ENCODE data around the gene HLA-DPA1. TPM values are rescaled to one million over a fixed set of nuclear protein-coding genes. Genes with fewer than 3 reads are reported as not detected.

HLA-DPA1 gene
- total and polyA plus RNA-seq, 2 donors (not counting 1 experiment from before 2014, with no cell fraction given): 702 to 2,256 TPM

DNA sequence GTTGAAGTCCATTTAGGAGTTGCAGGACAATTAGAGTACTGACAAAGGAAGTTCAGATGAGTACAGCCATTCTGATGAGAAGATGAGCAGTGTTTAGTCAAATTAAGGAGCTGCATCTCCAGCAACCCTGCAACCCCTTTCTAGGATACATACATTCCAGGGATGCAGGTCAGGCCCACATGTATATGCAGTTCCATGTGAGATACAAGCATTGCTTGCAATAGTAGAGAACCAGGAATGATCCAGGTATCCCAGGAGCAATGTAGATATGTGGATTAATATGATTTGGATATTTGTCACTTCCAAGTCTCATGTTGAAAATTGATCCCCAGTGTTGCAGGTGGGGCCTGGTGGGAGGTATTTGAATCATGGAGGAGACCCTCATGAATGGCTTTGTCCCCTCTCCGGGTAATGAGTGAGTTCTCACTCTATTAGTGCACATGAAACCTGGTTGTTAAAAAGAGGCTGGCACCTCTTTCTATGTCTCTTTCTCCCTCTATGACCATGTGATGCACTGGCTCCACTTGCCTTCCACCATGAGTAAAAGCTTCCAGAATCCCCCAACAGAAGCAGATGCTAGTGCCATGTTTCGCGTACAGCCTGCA lies 6.4 kb downstream of the HLA-DPA1 start:
- Mint-ChIP-seq H3K9me3 (ENCODE audit: insufficient read depth) (peaks cover 1% of the 10 kb centered on the region), H3K27ac (peak overlapping the region; percentile 54), H3K27me3 (no peaks in the 10 kb centered on the region), H3K4me1 (peaks cover 70% of the 10 kb centered on the region), H3K4me3 (no peak overlapping the region)
- no peak overlapping the region for H3K4me2 ChIP-seq (replicated peaks; ENCODE audit: low read depth, low read length, poor library complexity, severe bottlenecking)
- H3K9ac ChIP-seq (ENCODE audit: low read length): no peak overlapping the region
- no peak overlapping the region for H2AFZ ChIP-seq (ENCODE audit: insufficient read depth, low read depth, low read length, poor library complexity, severe bottlenecking)
- ATAC-seq (ENCODE audit: low read depth) (no peak), DNase-seq (no peak)
- H3K79me2 ChIP-seq (ENCODE audit: control insufficient read depth, insufficient read depth, low read length): peaks cover 41% of the 10 kb centered on the region
- H3K27ac ChIP-seq (ENCODE audit: low read length in 2 of 2): peak overlapping the region in 1 of 2 donors; percentile 96
- intact Hi-C loops (cut with micrococcal nuclease): no loop called here
- no peak overlapping the region for H3K4me3 ChIP-seq (ENCODE audit: control extremely low read depth in 1 of 5, extremely low read depth in 1 of 5, insufficient read depth in 1 of 5, low read depth in 2 of 5, low read length in 4 of 5)
- POLR2A ChIA-PET: interaction anchor here (0.8 to 1.9 kb wide), 3 partner anchors 9 to 44 kb away, joined by 3 to 7 read pairs (median 4); partner anchors contain the start of gene HLA-DPB1
- no peaks in the 10 kb centered on the region for H3K9me3 ChIP-seq (ENCODE audit: control extremely low read depth in 1 of 3, control insufficient read depth in 2 of 3, insufficient read depth in 1 of 3, low read length in 2 of 3)
- no CpG with 5 or more reads among the region's 3 CpGs for WGBS (ENCODE audit: insufficient coverage)
- no peaks in the 10 kb centered on the region for H4K20me1 ChIP-seq (ENCODE audit: control insufficient read depth, insufficient read depth, low read length, poor library complexity, severe bottlenecking)
- no peaks in the 10 kb centered on the region for H3K27me3 ChIP-seq (replicated peaks in 1 of 4; ENCODE audit: control extremely low read depth in 1 of 4, control insufficient read depth in 3 of 4, insufficient read depth in 4 of 4, low read length in 3 of 4)
- TF ChIP-seq, protein P1, sequence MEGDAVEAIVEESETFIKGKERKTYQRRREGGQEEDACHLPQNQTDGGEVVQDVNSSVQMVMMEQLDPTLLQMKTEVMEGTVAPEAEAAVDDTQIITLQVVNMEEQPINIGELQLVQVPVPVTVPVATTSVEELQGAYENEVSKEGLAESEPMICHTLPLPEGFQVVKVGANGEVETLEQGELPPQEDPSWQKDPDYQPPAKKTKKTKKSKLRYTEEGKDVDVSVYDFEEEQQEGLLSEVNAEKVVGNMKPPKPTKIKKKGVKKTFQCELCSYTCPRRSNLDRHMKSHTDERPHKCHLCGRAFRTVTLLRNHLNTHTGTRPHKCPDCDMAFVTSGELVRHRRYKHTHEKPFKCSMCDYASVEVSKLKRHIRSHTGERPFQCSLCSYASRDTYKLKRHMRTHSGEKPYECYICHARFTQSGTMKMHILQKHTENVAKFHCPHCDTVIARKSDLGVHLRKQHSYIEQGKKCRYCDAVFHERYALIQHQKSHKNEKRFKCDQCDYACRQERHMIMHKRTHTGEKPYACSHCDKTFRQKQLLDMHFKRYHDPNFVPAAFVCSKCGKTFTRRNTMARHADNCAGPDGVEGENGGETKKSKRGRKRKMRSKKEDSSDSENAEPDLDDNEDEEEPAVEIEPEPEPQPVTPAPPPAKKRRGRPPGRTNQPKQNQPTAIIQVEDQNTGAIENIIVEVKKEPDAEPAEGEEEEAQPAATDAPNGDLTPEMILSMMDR (IDR thresholded peaks at IDR 0.05): no peak
- no peak for TF ChIP-seq EZH2 (IDR thresholded peaks at IDR 0.05; ENCODE audit: borderline replicate concordance, insufficient read depth, low read depth, low read length, poor library complexity, severe bottlenecking)
- CTCF ChIA-PET: interaction anchor here (1.1 kb wide), 1 partner anchor 52 kb away, joined by 3 read pairs; no protein-coding TSS in a partner anchor
- peaks cover 6 to 87% of the 10 kb centered on the region in 2 experiments for H3K36me3 ChIP-seq (replicated peaks in 1 of 2; ENCODE audit: control extremely low read depth in 1 of 2, control insufficient read depth in 1 of 2, extremely low read depth in 1 of 2, insufficient read depth in 2 of 2, low read length in 1 of 2)
- peaks cover 34 to 42% of the 10 kb centered on the region in 2 donors for H3K4me1 ChIP-seq (ENCODE audit: control insufficient read depth in 2 of 2, insufficient read depth in 2 of 2, low read length in 2 of 2)

DNA sequence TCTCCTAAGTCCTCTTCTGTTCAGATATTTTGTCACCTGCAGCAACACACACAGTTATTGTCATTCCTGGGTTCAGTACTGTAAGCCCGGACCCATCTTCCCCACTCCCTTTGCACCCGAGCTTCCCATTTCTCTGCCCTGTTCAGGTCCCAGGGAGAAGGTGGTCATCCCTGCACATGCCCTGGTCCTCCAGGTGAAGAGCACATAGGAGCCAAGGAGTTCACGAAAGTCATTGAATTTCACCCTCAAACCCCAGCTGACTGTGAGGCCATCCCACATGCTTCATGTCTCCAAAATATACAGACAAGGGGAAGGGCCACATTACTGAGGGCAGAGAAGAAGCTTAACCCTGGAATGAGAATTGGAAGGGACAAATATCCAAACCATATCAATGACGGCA lies 8.1 kb downstream of the HLA-DPA1 start:
- intact Hi-C loops (cut with micrococcal nuclease): no loop called here
- peaks cover 2% of the 10 kb centered on the region for H3K9me3 Mint-ChIP-seq (ENCODE audit: insufficient read depth)
- peak overlapping the region in 1 of 2 donors; percentile 15 for H3K27ac ChIP-seq (ENCODE audit: low read length in 2 of 2)
- peak; percentile 13 for DNase-seq
- no peaks in the 10 kb centered on the region for H3K9me3 ChIP-seq (ENCODE audit: control extremely low read depth in 1 of 3, control insufficient read depth in 2 of 3, insufficient read depth in 1 of 3, low read length in 2 of 3)
- H3K4me1 ChIP-seq (ENCODE audit: control insufficient read depth in 2 of 2, insufficient read depth in 2 of 2, low read length in 2 of 2): peaks cover 40 to 46% of the 10 kb centered on the region in 2 donors
- H3K27ac Mint-ChIP-seq: peak overlapping the region; percentile 79
- peaks cover 24% of the 10 kb centered on the region for H3K79me2 ChIP-seq (ENCODE audit: control insufficient read depth, insufficient read depth, low read length)
- H3K4me3 ChIP-seq (ENCODE audit: control extremely low read depth in 1 of 5, extremely low read depth in 1 of 5, insufficient read depth in 1 of 5, low read depth in 2 of 5, low read length in 4 of 5): no peak overlapping the region
- no peak overlapping the region for H3K4me2 ChIP-seq (replicated peaks; ENCODE audit: low read depth, low read length, poor library complexity, severe bottlenecking)
- CTCF ChIA-PET: interaction anchor here (1.0 to 2.4 kb wide), 2 partner anchors 49 to 50 kb away, joined by 3 to 7 read pairs; no protein-coding TSS in a partner anchor
- H3K27me3 Mint-ChIP-seq: no peaks in the 10 kb centered on the region
- TF ChIP-seq, protein P1 (IDR thresholded peaks at IDR 0.05): no peak
- no peak overlapping the region for H3K9ac ChIP-seq (ENCODE audit: low read length)
- POLR2A ChIA-PET: interaction anchor here (0.9 to 2.1 kb wide), 4 partner anchors 8 to 36 kb away, joined by 3 to 5 read pairs (median 3); partner anchors contain the start of genes HLA-DPA1 and HLA-DPB1
- peaks cover 60% of the 10 kb centered on the region for H3K4me1 Mint-ChIP-seq
- H3K4me3 Mint-ChIP-seq: no peak overlapping the region
- ATAC-seq (ENCODE audit: low read depth): no peak
- 100% methylated on average over 3 of the region's 4 CpGs for WGBS (ENCODE audit: insufficient coverage)
- H3K36me3 ChIP-seq (replicated peaks in 1 of 2; ENCODE audit: control extremely low read depth in 1 of 2, control insufficient read depth in 1 of 2, extremely low read depth in 1 of 2, insufficient read depth in 2 of 2, low read length in 1 of 2): peaks cover 6 to 69% of the 10 kb centered on the region in 2 experiments
- H4K20me1 ChIP-seq (ENCODE audit: control insufficient read depth, insufficient read depth, low read length, poor library complexity, severe bottlenecking): no peaks in the 10 kb centered on the region
- no peaks in the 10 kb centered on the region for H3K27me3 ChIP-seq (replicated peaks in 1 of 4; ENCODE audit: control extremely low read depth in 1 of 4, control insufficient read depth in 3 of 4, insufficient read depth in 4 of 4, low read length in 3 of 4)
- no peak overlapping the region for H2AFZ ChIP-seq (ENCODE audit: insufficient read depth, low read depth, low read length, poor library complexity, severe bottlenecking)
